Keratinocyte (primary cell): Measurements from ENCODE around the gene SPON1. TPM values are rescaled to one million over a fixed set of nuclear protein-coding genes. Genes with fewer than 3 reads are reported as not detected.

Experiments used
- DNase-seq: peaks from one replicate; pipeline ENCODE4 v3.0.0-alpha.2; 2011; ENCODE audit warnings: low read depth, missing footprints, low spot score
- FAIRE-seq: peaks from 2 replicates; lab custom pipeline; 2011; peaks lifted over from hg19 to GRCh38; lab: Jason Lieb, UNC
- H2AFZ ChIP-seq: 2 replicates; pipeline ENCODE4 v1.6.0; 2012; ENCODE audit warnings: low read length, control low read depth, inconsistent platforms; ENCODE audit not compliant: control insufficient read depth
- H3K27ac ChIP-seq: 2 replicates; pipeline ENCODE4 v1.5.1; 2011; ENCODE audit warnings: low read length; ENCODE audit not compliant: control insufficient read depth, insufficient read depth
- H3K27me3 ChIP-seq: 3 replicates; pipeline ENCODE4 v1.6.0; 2011; ENCODE audit warnings: low read length; ENCODE audit not compliant: control insufficient read depth, insufficient read depth; ENCODE audit errors: extremely low read depth
- H3K36me3 ChIP-seq, 2 experiments: 2 replicates in 1 of 2; 3 replicates in 1 of 2; pipeline ENCODE4 v1.5.1; 2011; ENCODE audit warnings: low read length in 2 of 2, mild to moderate bottlenecking in 1 of 2; ENCODE audit not compliant: control insufficient read depth in 2 of 2, insufficient read depth in 2 of 2; ENCODE audit errors: extremely low read depth in 1 of 2
- H3K4me1 ChIP-seq: 3 replicates; pipeline ENCODE4 v1.5.1; 2011; ENCODE audit warnings: low read length; ENCODE audit not compliant: control insufficient read depth, insufficient read depth; ENCODE audit errors: extremely low read depth
- H3K4me2 ChIP-seq: 3 replicates; pipeline ENCODE4 v1.6.0; 2011; ENCODE audit warnings: low read depth, low read length; ENCODE audit not compliant: control insufficient read depth, insufficient read depth; ENCODE audit errors: extremely low read depth
- H3K4me3 ChIP-seq, 3 experiments: fragments of 200-600 bp in 1 of 3; sonication (generic) in 1 of 3; 2 replicates in 2 of 3; 3 replicates in 1 of 3; pipeline ENCODE4 v1.5.1; 2011 to 2016; ENCODE audit warnings: low read length in 3 of 3, mild to moderate bottlenecking in 3 of 3, control low read depth in 2 of 3, inconsistent platforms in 1 of 3, low read depth in 1 of 3, mixed read lengths in 1 of 3, mixed run types in 1 of 3, moderate library complexity in 1 of 3; ENCODE audit not compliant: control insufficient read depth in 2 of 3, insufficient read depth in 2 of 3; ENCODE audit errors: extremely low read depth in 1 of 3
- H3K79me2 ChIP-seq: 2 replicates; pipeline ENCODE4 v1.6.0; 2012; ENCODE audit warnings: low read length; ENCODE audit not compliant: control insufficient read depth, insufficient read depth
- H3K9ac ChIP-seq: 3 replicates; pipeline ENCODE4 v1.6.0; 2011; ENCODE audit warnings: low read length; ENCODE audit not compliant: control insufficient read depth, insufficient read depth; ENCODE audit errors: extremely low read depth
- H3K9me1 ChIP-seq: 3 replicates; pipeline ENCODE4 v1.6.0; 2011; ENCODE audit warnings: low read length; ENCODE audit not compliant: control insufficient read depth, insufficient read depth; ENCODE audit errors: extremely low read depth
- H3K9me3 ChIP-seq: 2 replicates; pipeline ENCODE4 v1.5.1; 2012; ENCODE audit warnings: low read depth, low read length; ENCODE audit not compliant: control insufficient read depth
- H4K20me1 ChIP-seq: 3 replicates; pipeline ENCODE4 v1.6.0; 2011; ENCODE audit warnings: low read length; ENCODE audit not compliant: control insufficient read depth, insufficient read depth; ENCODE audit errors: extremely low read depth
- EZH2 ChIP-seq: IDR thresholded peaks from one replicate; pipeline ENCODE4 v1.6.1; 2012; ENCODE audit warnings: inconsistent platforms, mild to moderate bottlenecking, low read length, moderate library complexity
- dilution Hi-C: fragments of 300-500 bp; cut with MboI; formaldehyde crosslinking; loops from one replicate; pipeline ENCODE4 v1.7.0; 2020; ENCODE audit warnings: low sequenced_read_pairs; ENCODE audit not compliant: extremely low pct_ligation_motif_present
- polyA plus RNA-seq, 5 experiments: library from polyadenylated mRNA; depleted of rRNA in 3 of 5; stranded (reverse) in 3 of 5; stranded (forward) in 1 of 5; unstranded in 1 of 5; fragments of >200 nt; gene quantifications; 1 replicate in 1 of 5; 2 replicates in 3 of 5; 3 replicates in 1 of 5; pipeline versions ENCODE4 v1.2.1 to v1.2.3, GENCODE V29; 2011 to 2012; ENCODE audit warnings: missing spikeins in 2 of 5, low read depth in 1 of 5, low replicate concordance in 1 of 5
- TF ChIP-seq, protein P1 (sequence below), 3 experiments: IDR thresholded peaks in 1 of 3; conservative IDR thresholded peaks in 1 of 3; optimal IDR thresholded peaks in 1 of 3; 2 replicates in 2 of 3; 3 replicates in 1 of 3; pipeline versions ENCODE3 to v1.5.1; 2011; ENCODE audit warnings: low read length in 3 of 3, mild to moderate bottlenecking in 3 of 3, moderate library complexity in 2 of 3, control low read depth in 1 of 3, inconsistent platforms in 1 of 3; ENCODE audit not compliant: insufficient read depth in 2 of 3; ENCODE audit errors: extremely low read depth in 1 of 3

The SPON1 gene
- polyA plus RNA-seq, 1 donor (not counting 4 experiments of a cell fraction or from before 2014, with no cell fraction given), result not detected

DNA sequence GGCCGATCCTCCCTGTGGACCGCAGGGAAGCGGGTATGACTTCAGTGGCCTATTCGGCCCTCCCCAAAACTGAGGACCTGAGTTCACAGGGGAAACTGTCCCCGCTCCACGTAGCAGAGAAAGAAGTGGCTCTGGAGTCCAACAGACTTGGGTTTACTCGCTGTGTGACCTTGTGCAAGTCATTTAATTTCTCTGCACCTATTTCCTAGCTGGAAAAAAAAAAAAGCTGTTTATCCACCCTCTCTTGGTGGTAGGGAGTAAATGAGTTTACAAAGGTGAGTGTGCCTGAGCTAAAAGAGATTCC, 2.2 kb downstream of the SPON1 start:
- H2AFZ ChIP-seq, result no peak overlapping the region
- H3K9me3 ChIP-seq, result no peaks in the 10 kb centered on the region
- H3K4me3 ChIP-seq, result no peak overlapping the region
- no peaks in the 10 kb centered on the region for H4K20me1 ChIP-seq
- no peaks in the 10 kb centered on the region for H3K4me1 ChIP-seq
- no peak for FAIRE-seq
- peaks cover 84% of the 10 kb centered on the region for H3K27me3 ChIP-seq
- no peak overlapping the region for H3K4me2 ChIP-seq
- no peaks in the 10 kb centered on the region for H3K9me1 ChIP-seq
- no peaks in the 10 kb centered on the region for H3K36me3 ChIP-seq
- H3K9ac ChIP-seq, result no peak overlapping the region
- no peak overlapping the region for H3K27ac ChIP-seq
- TF ChIP-seq, protein P1, sequence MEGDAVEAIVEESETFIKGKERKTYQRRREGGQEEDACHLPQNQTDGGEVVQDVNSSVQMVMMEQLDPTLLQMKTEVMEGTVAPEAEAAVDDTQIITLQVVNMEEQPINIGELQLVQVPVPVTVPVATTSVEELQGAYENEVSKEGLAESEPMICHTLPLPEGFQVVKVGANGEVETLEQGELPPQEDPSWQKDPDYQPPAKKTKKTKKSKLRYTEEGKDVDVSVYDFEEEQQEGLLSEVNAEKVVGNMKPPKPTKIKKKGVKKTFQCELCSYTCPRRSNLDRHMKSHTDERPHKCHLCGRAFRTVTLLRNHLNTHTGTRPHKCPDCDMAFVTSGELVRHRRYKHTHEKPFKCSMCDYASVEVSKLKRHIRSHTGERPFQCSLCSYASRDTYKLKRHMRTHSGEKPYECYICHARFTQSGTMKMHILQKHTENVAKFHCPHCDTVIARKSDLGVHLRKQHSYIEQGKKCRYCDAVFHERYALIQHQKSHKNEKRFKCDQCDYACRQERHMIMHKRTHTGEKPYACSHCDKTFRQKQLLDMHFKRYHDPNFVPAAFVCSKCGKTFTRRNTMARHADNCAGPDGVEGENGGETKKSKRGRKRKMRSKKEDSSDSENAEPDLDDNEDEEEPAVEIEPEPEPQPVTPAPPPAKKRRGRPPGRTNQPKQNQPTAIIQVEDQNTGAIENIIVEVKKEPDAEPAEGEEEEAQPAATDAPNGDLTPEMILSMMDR (optimal IDR thresholded peaks at IDR 0.05 in 1 of 3, IDR thresholded peaks at IDR 0.05 in 1 of 3, conservative IDR thresholded peaks at IDR 0.05 in 1 of 3; ENCODE audit: extremely low read depth in 1 of 3, insufficient read depth in 2 of 3, low read length in 3 of 3), result no peak
- TF ChIP-seq EZH2, result peak; percentile 12
- DNase-seq, result no peak
- dilution Hi-C loops, result loop anchor here (25.0 kb wide), 2 partner anchors 202 to 273 kb away; no protein-coding TSS in a partner anchor
- H3K79me2 ChIP-seq, result no peaks in the 10 kb centered on the region

DNA sequence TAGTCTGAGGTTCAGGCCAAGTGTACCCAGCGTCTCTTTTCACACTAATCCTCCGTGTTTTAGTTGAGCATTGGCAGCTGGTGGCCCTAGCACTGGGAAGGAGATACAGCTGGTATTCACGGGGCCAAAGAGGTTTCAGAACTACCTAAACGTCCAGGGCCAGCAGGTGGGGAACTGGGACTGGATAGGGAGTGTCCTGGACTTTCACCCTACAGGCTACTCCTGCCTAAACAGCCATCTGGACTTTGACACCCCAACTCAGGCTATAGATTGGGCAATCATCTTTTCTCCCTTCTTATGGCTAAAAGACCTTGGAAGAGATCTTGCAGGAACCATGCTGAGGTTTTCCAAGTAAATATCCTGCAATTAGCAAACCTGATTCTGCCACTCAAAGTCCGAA, 2.8 kb downstream of the SPON1 start:
- Histone ChIP-seq H3K4me3 (no peak overlapping the region), H2AFZ (no peak overlapping the region), H3K27me3 (peaks cover 84% of the 10 kb centered on the region), H3K27ac (no peak overlapping the region), H3K79me2 (no peaks in the 10 kb centered on the region), H3K36me3 (no peaks in the 10 kb centered on the region), H3K9me1 (no peaks in the 10 kb centered on the region), H3K9ac (no peak overlapping the region), H3K4me2 (no peak overlapping the region), H3K9me3 (no peaks in the 10 kb centered on the region), H4K20me1 (no peaks in the 10 kb centered on the region), H3K4me1 (no peaks in the 10 kb centered on the region)
- TF ChIP-seq EZH2, result no peak
- TF ChIP-seq, protein P1 (optimal IDR thresholded peaks at IDR 0.05 in 1 of 3, IDR thresholded peaks at IDR 0.05 in 1 of 3, conservative IDR thresholded peaks at IDR 0.05 in 1 of 3; ENCODE audit: extremely low read depth in 1 of 3, insufficient read depth in 2 of 3, low read length in 3 of 3), result no peak
- DNase-seq, result no peak
- FAIRE-seq, result no peak
- dilution Hi-C loops, result loop anchor here (25.0 kb wide), 2 partner anchors 203 to 272 kb away; no protein-coding TSS in a partner anchor
